Left lung (tissue), 10 donors: ENCODE measurements around the gene EHD1. TPM values are rescaled to one million over a fixed set of nuclear protein-coding genes. Genes with fewer than 3 reads are reported as not detected.
A peak's percentile ranks its signal among the peaks of the same experiment; 100 is the strongest.

Source experiments
- ATAC-seq: fragments of 200-7000 bp; cut with Tn5 transposase; one replicate; pipeline ENCODE4 v1.9.1; 2020; ENCODE audit warnings: moderate library complexity
- DNase-seq, 4 donors: peaks; one replicate each; pipeline ENCODE4 v3.0.0-alpha.2; 2013 to 2020
- H3K27ac ChIP-seq, 2 donors: fragments of 200-600 bp; sonication (generic) in 1 of 2; one replicate each; pipeline versions ENCODE4 v1.5.0 to v1.8.0; 2020 to 2021
- H3K27me3 ChIP-seq, 2 donors: fragments of 200-600 bp; sonication (generic) in 1 of 2; one replicate each; pipeline versions ENCODE4 v1.5.0 to v1.8.0; 2020 to 2021
- H3K36me3 ChIP-seq, 2 donors: fragments of 200-600 bp; sonication (generic) in 1 of 2; one replicate each; pipeline versions ENCODE4 v1.5.0 to v1.8.0; 2020 to 2021
- H3K4me1 ChIP-seq, 2 donors: fragments of 200-600 bp; one replicate each; pipeline ENCODE4 v1.8.0; 2021
- H3K4me3 ChIP-seq, 2 donors: fragments of 200-600 bp; sonication (generic) in 1 of 2; one replicate each; pipeline versions ENCODE4 v1.5.0 to v1.8.0; 2020 to 2021; ENCODE audit warnings: mild to moderate bottlenecking in 1 of 2
- H3K9me3 ChIP-seq, 2 donors: fragments of 200-600 bp; sonication (generic) in 1 of 2; one replicate each; pipeline versions ENCODE4 v1.5.0 to v1.8.0; 2020 to 2021
- CTCF ChIP-seq, 2 donors: fragments of 200-600 bp; sonication (generic) in 1 of 2; IDR thresholded peaks; one replicate each; pipeline versions ENCODE4 v1.5.0 to v1.8.0; 2021; ENCODE audit warnings: antibody characterized with exemption in 2 of 2
- intact Hi-C, 2 donors: fragments of 100-400 bp; cut with DNase I; formaldehyde crosslinking; loops; one replicate each; pipeline versions ENCODE4 v1.11.2 to v1.14.2; 2022
- polyA plus RNA-seq, 6 donors: library from polyadenylated mRNA; unstranded; fragments of 120-200 nt; gene quantifications; one replicate each; pipeline ENCODE4 v1.2.1, GENCODE V29; 2013; ENCODE audit not compliant: insufficient read length in 6 of 6
- total RNA-seq, 2 donors: library from RNA; stranded (reverse); fragmentation: NEBNext Ultra II Directional; extraction: Animal tissue kit (Norgen Biotek cat#: 25700); gene quantifications; one replicate each; pipeline ENCODE4 v1.2.1, GENCODE V29; 2021
- donor health status: DM: no; HTN: yes; CAD: no.
- donor health status: DM: no; HTN: no; CAD: no.

EHD1 gene
- total and polyA plus RNA-seq, 8 donors = 44.7 to 153 (median 55.4) TPM

DNA sequence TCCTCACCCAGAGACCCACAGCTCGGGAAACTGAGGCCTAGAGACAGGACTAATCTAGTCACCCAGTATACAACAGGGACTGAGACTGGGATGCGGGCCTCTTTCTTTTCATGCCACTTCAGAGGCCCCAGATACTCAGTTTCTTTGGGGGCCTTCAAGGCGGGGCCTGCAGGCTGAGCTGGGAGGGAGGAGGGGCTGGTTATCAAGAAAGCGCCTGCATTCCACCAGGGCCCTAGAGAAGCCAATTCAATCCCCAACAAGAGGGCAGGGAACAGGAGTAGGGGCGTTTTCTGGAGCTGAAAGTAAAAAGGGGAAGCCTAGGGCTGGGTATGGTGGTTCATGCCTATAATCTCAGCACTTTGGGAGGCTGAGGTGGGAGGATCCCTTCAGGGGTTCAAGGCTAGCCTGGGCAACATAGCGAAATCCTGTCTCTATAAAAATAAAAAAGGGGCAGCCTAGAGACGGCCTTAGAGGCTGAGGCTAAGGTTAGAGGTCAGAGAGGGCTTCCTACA, 37.0 kb upstream of the EHD1 start:
- H3K36me3 ChIP-seq = peaks cover 0 to 39% of the 10 kb centered on the region in 2 donors
- no peaks in the 10 kb centered on the region for H3K27me3 ChIP-seq
- ATAC-seq (no peak), DNase-seq (no peak)
- H3K4me3 ChIP-seq = peak overlapping the region in 1 of 2 donors; percentile 89
- H3K27ac ChIP-seq = peak overlapping the region in 1 of 2 donors; percentile 82
- TF ChIP-seq CTCF (IDR thresholded peaks at IDR 0.05) = no peak
- H3K4me1 ChIP-seq = peaks cover 15 to 30% of the 10 kb centered on the region in 2 donors
- intact Hi-C loops = no loop called here
- no peaks in the 10 kb centered on the region for H3K9me3 ChIP-seq

GRCh38 chr11:64914123-64914522, 35.7 kb upstream of the EHD1 start:
- Histone ChIP-seq H3K27ac (no peak overlapping the region), H3K36me3 (peaks cover 0 to 52% of the 10 kb centered on the region in 2 donors), H3K27me3 (no peaks in the 10 kb centered on the region), H3K9me3 (no peaks in the 10 kb centered on the region), H3K4me1 (peaks cover 15 to 30% of the 10 kb centered on the region in 2 donors), H3K4me3 (no peak overlapping the region)
- DNase-seq (no peak), ATAC-seq (no peak)
- TF ChIP-seq CTCF (IDR thresholded peaks at IDR 0.05) = no peak
- intact Hi-C loops = no loop called here

DNA sequence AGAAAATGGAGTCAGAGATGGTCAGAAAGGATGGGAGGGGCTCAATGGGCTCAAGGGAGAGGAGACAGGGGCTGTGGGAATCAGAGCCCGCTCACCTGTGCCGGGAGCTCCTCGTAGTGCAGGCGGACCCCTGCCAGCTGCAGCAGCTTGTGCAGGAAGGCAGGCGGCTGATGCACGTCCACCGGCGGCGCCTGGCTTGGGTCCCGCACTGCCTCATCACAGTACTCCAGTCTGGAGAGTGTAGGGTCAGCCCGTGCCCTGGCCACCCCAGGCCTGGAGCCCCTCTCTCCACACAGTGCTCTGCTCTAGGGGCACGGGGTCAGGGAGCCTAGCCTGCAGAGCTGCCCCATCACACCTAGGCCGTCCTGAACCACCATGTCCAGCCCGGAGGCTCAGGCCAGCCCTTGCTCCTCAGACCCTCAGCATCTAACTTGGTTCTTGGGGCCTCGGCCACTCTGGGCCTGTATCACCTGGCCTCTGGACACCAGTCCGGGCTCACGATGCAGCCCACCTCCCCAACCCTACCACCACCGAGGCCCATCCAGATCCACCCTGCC, 34.8 kb upstream of the EHD1 start:
- H3K4me3 ChIP-seq = no peak overlapping the region
- H3K27me3 ChIP-seq = no peaks in the 10 kb centered on the region
- no peak for TF ChIP-seq CTCF (IDR thresholded peaks at IDR 0.05)
- intact Hi-C loops = no loop called here
- peaks cover 0 to 61% of the 10 kb centered on the region in 2 donors for H3K36me3 ChIP-seq
- peaks cover 15 to 26% of the 10 kb centered on the region in 2 donors for H3K4me1 ChIP-seq
- H3K27ac ChIP-seq = no peak overlapping the region
- ATAC-seq = no peak
- DNase-seq = no peak
- H3K9me3 ChIP-seq = no peaks in the 10 kb centered on the region

- Histone ChIP-seq H3K4me1 (peaks cover 10 to 16% of the 10 kb centered on the region in 2 donors), H3K27ac (no peak overlapping the region), H3K4me3 (no peak overlapping the region), H3K27me3 (no peaks in the 10 kb centered on the region), H3K36me3 (peaks cover 0 to 76% of the 10 kb centered on the region in 2 donors), H3K9me3 (no peaks in the 10 kb centered on the region)
- DNase-seq (no peak), ATAC-seq (no peak)
- intact Hi-C loops = no loop called here
- TF ChIP-seq CTCF (IDR thresholded peaks at IDR 0.05) = no peak
Measured at GRCh38 chr11:64911689-64912088, 33.3 kb upstream of the EHD1 start.

GRCh38 chr11:64911142-64911541, 32.7 kb upstream of the EHD1 start:
- intact Hi-C loops = no loop called here
- no peak for ATAC-seq

More at GRCh38 chr11:64911142-64911541, 32.7 kb upstream of the EHD1 start:
- Histone ChIP-seq H3K4me3 (no peak overlapping the region), H3K27ac (no peak overlapping the region), H3K27me3 (no peaks in the 10 kb centered on the region), H3K9me3 (no peaks in the 10 kb centered on the region), H3K36me3 (peaks cover 0 to 82% of the 10 kb centered on the region in 2 donors), H3K4me1 (peaks cover 8 to 12% of the 10 kb centered on the region in 2 donors)
- DNase-seq = no peak
- TF ChIP-seq CTCF (IDR thresholded peaks at IDR 0.05) = no peak
